ENCODE results near the gene NBAS.

NBAS gene

GRCh38 chr2:15580451-15580850 lies 19.3 kb upstream of the NBAS start:
- TF ChIP-seq CTCF (IDR thresholded peaks at IDR 0.05; ENCODE audit: control insufficient read depth, extremely low read depth, insufficient read depth): no peak
- DNase-seq (ENCODE audit: low read depth): peak; percentile 97
- no peak overlapping the region for H3K4me3 ChIP-seq (ENCODE audit: low read depth, low read length)

GRCh38 chr2:15579641-15580040 lies 18.5 kb upstream of the NBAS start:
- DNase-seq (ENCODE audit: low read depth): no peak
- no peak overlapping the region for H3K4me3 ChIP-seq (ENCODE audit: low read depth, low read length)
- no peak for TF ChIP-seq CTCF (IDR thresholded peaks at IDR 0.05; ENCODE audit: control insufficient read depth, extremely low read depth, insufficient read depth)

- peak; percentile 86 for TF ChIP-seq CTCF (IDR thresholded peaks at IDR 0.05; ENCODE audit: control insufficient read depth, extremely low read depth, insufficient read depth)
- DNase-seq (ENCODE audit: low read depth): peak; percentile 62
- no peak overlapping the region for H3K4me3 ChIP-seq (ENCODE audit: low read depth, low read length)
These were observed 16.1 kb upstream of the NBAS start for GRCh38 chr2:15577071-15577735.

- TF ChIP-seq CTCF (IDR thresholded peaks at IDR 0.05; ENCODE audit: control insufficient read depth, extremely low read depth, insufficient read depth): no peak
- H3K4me3 ChIP-seq (ENCODE audit: low read depth, low read length): no peak overlapping the region
- no peak for DNase-seq (ENCODE audit: low read depth)
These were observed 10.6 kb upstream of the NBAS start for GRCh38 chr2:15571729-15572128.

- no peak overlapping the region for H3K4me3 ChIP-seq (ENCODE audit: low read depth, low read length)
- DNase-seq (ENCODE audit: low read depth): no peak
- no peak for TF ChIP-seq CTCF (IDR thresholded peaks at IDR 0.05; ENCODE audit: control insufficient read depth, extremely low read depth, insufficient read depth)
These were observed 9.0 kb upstream of the NBAS start for GRCh38 chr2:15570104-15570503.

- no peak for TF ChIP-seq CTCF (IDR thresholded peaks at IDR 0.05; ENCODE audit: control insufficient read depth, extremely low read depth, insufficient read depth)
- H3K4me3 ChIP-seq (ENCODE audit: low read depth, low read length): no peak overlapping the region
- no peak for DNase-seq (ENCODE audit: low read depth)
These were observed 7.7 kb upstream of the NBAS start for GRCh38 chr2:15568874-15569273.

- H3K4me3 ChIP-seq (ENCODE audit: low read depth, low read length): no peak overlapping the region
- TF ChIP-seq CTCF (IDR thresholded peaks at IDR 0.05; ENCODE audit: control insufficient read depth, extremely low read depth, insufficient read depth): no peak
- DNase-seq (ENCODE audit: low read depth): no peak
These were observed 5.8 kb upstream of the NBAS start for GRCh38 chr2:15566912-15567311.
